Measurements from ENCODE around the gene TTC17.
A peak's percentile ranks its signal among the peaks of the same experiment; 100 is the strongest.
"Not testable (repeated sequence)": the region's sequence is repeated elsewhere in the genome, so short reads cannot be mapped to it uniquely, and the experiment has no call there.

TTC17 gene

GRCh38 chr11:43358801-43359421, at the start of gene TTC17:
Gene TTC17 (plus strand): TSS chr11:43358920. CDS start chr11:43358955, 35 bp downstream.
- DNase-seq (ENCODE audit: low read depth): peak; percentile 93

GRCh38 chr11:43311791-43312607, 46.7 kb upstream of the TTC17 start, which contains the start of gene API5:
Gene API5 (plus strand): TSS chr11:43311996. CDS start chr11:43312128, 132 bp downstream.
- peak; percentile 96 for DNase-seq (ENCODE audit: low read depth)

- no peak for DNase-seq (ENCODE audit: low read depth)
Measured at GRCh38 chr11:43315966-43316365, 42.8 kb upstream of the TTC17 start.

GRCh38 chr11:43316451-43316850, 42.3 kb upstream of the TTC17 start:
- peak; percentile 48 for DNase-seq (ENCODE audit: low read depth)

- DNase-seq (ENCODE audit: low read depth): peak; percentile 98
Measured at GRCh38 chr11:43327987-43328386, 30.7 kb upstream of the TTC17 start.

GRCh38 chr11:43328482-43328881, 30.2 kb upstream of the TTC17 start:
- no peak for DNase-seq (ENCODE audit: low read depth)

- no peak for DNase-seq (ENCODE audit: low read depth)
Measured at GRCh38 chr11:43341159-43341558, 17.6 kb upstream of the TTC17 start.

- not testable (repeated sequence) for DNase-seq (ENCODE audit: low read depth)
Measured at GRCh38 chr11:43351426-43351825, 7.3 kb upstream of the TTC17 start.

- DNase-seq (ENCODE audit: low read depth): no peak
Measured at GRCh38 chr11:43354311-43354710, 4.4 kb upstream of the TTC17 start.

- DNase-seq (ENCODE audit: low read depth): no peak
Measured at GRCh38 chr11:43356336-43356735, 2.4 kb upstream of the TTC17 start.

GRCh38 chr11:43358279-43358800, 380 bp upstream of the TTC17 start:
- DNase-seq (ENCODE audit: low read depth): peak; percentile 21

- peak; percentile 51 for DNase-seq (ENCODE audit: low read depth)
Measured at GRCh38 chr11:43359422-43359818, 700 bp downstream of the TTC17 start.

- peak; percentile 48 for DNase-seq (ENCODE audit: low read depth)
Measured at GRCh38 chr11:43360361-43361032, 1.8 kb downstream of the TTC17 start.

- DNase-seq (ENCODE audit: low read depth): peak; percentile 72
Measured at GRCh38 chr11:43366677-43367076, 8.0 kb downstream of the TTC17 start.

GRCh38 chr11:43367382-43368178, 8.9 kb downstream of the TTC17 start:
- peak; percentile 23 for DNase-seq (ENCODE audit: low read depth)

GRCh38 chr11:43376065-43376464, 17.3 kb downstream of the TTC17 start:
- DNase-seq (ENCODE audit: low read depth): no peak

GRCh38 chr11:43376594-43376993, 17.9 kb downstream of the TTC17 start:
- DNase-seq (ENCODE audit: low read depth): peak; percentile 93

- DNase-seq (ENCODE audit: low read depth): no peak
Measured at GRCh38 chr11:43377389-43377788, 18.7 kb downstream of the TTC17 start.

GRCh38 chr11:43378897-43379296, 20.2 kb downstream of the TTC17 start:
- no peak for DNase-seq (ENCODE audit: low read depth)

GRCh38 chr11:43381802-43382201, 23.1 kb downstream of the TTC17 start:
- no peak for DNase-seq (ENCODE audit: low read depth)

- DNase-seq (ENCODE audit: low read depth): no peak
Measured at GRCh38 chr11:43382614-43383013, 23.9 kb downstream of the TTC17 start.

GRCh38 chr11:43384393-43384792, 25.7 kb downstream of the TTC17 start:
- no peak for DNase-seq (ENCODE audit: low read depth)
